ENCODE data around the gene DRAXIN. TPM values are rescaled to one million over a fixed set of nuclear protein-coding genes. Genes with fewer than 3 reads are reported as not detected.

Gene DRAXIN
- total RNA-seq, 1 experiment from 2014 or later = 5.5 TPM

GRCh38 chr1:11688506-11688905, 3.0 kb upstream of the DRAXIN start:
- ChIA-PET CTCF (no interaction called here), POLR2A (ENCODE audit: low non-redundant PET) (no interaction called here)
- peaks cover 49% of the 10 kb centered on the region for H3K4me1 ChIP-seq (ENCODE audit: insufficient read depth, low read length, poor library complexity, severe bottlenecking)
- no peak overlapping the region for H3K27ac ChIP-seq (ENCODE audit: low read depth, low read length, poor library complexity, severe bottlenecking)
- no peaks in the 10 kb centered on the region for H3K9me3 ChIP-seq (ENCODE audit: low read depth, low read length, poor library complexity, severe bottlenecking)
- H3K27me3 ChIP-seq (replicated peaks; ENCODE audit: insufficient read depth, low read depth, low read length, poor library complexity) = peaks cover 9% of the 10 kb centered on the region
- DNase-seq (ENCODE audit: low spot score) = no peak
- TF ChIP-seq CTCF (conservative IDR thresholded peaks at IDR 0.05; ENCODE audit: low read depth, low read length) = no peak
- TF ChIP-seq EZH2 (IDR thresholded peaks at IDR 0.05; ENCODE audit: borderline replicate concordance, low read depth, low read length, poor library complexity, severe bottlenecking) = no peak
- H3K36me3 ChIP-seq (ENCODE audit: insufficient read depth, low read length, poor library complexity, severe bottlenecking) = no peaks in the 10 kb centered on the region
- intact Hi-C loops (cut with micrococcal nuclease; ENCODE audit: unreplicated experiment) = no loop called here
- BruUV-seq (replicated peaks) = no TSS peak
- no peak overlapping the region for H3K4me3 ChIP-seq (ENCODE audit: low read depth, low read length, poor library complexity, severe bottlenecking)

- H3K9me3 ChIP-seq (ENCODE audit: low read depth, low read length, poor library complexity, severe bottlenecking) = no peaks in the 10 kb centered on the region
- H3K4me3 ChIP-seq (ENCODE audit: low read depth, low read length, poor library complexity, severe bottlenecking) = peak overlapping the region; percentile 61
- TF ChIP-seq CTCF (conservative IDR thresholded peaks at IDR 0.05; ENCODE audit: low read depth, low read length) (no peak), EZH2 (IDR thresholded peaks at IDR 0.05; ENCODE audit: borderline replicate concordance, low read depth, low read length, poor library complexity, severe bottlenecking) (no peak)
- H3K36me3 ChIP-seq (ENCODE audit: insufficient read depth, low read length, poor library complexity, severe bottlenecking) = no peaks in the 10 kb centered on the region
- DNase-seq (ENCODE audit: low spot score) = no peak
- peaks cover 29% of the 10 kb centered on the region for H3K4me1 ChIP-seq (ENCODE audit: insufficient read depth, low read length, poor library complexity, severe bottlenecking)
- ChIA-PET CTCF (interaction anchor here (0.7 to 1.3 kb wide), 2 partner anchors 20 to 27 kb away, joined by 3 to 6 read pairs; partner anchors contain the start of gene FBXO6), POLR2A (ENCODE audit: low non-redundant PET) (no interaction called here)
- H3K27ac ChIP-seq (ENCODE audit: low read depth, low read length, poor library complexity, severe bottlenecking) = no peak overlapping the region
- peaks cover 9% of the 10 kb centered on the region for H3K27me3 ChIP-seq (replicated peaks; ENCODE audit: insufficient read depth, low read depth, low read length, poor library complexity)
- intact Hi-C loops (cut with micrococcal nuclease; ENCODE audit: unreplicated experiment) = no loop called here
- BruUV-seq (replicated peaks) = no TSS peak
Measured at GRCh38 chr1:11690397-11691301, 861 bp upstream of the DRAXIN start.

- peak overlapping the region; percentile 61 for H3K4me3 ChIP-seq (ENCODE audit: low read depth, low read length, poor library complexity, severe bottlenecking)
- BruUV-seq (replicated peaks) = no TSS peak
- no peaks in the 10 kb centered on the region for H3K36me3 ChIP-seq (ENCODE audit: insufficient read depth, low read length, poor library complexity, severe bottlenecking)
- H3K4me1 ChIP-seq (ENCODE audit: insufficient read depth, low read length, poor library complexity, severe bottlenecking) = peaks cover 29% of the 10 kb centered on the region
- H3K27me3 ChIP-seq (replicated peaks; ENCODE audit: insufficient read depth, low read depth, low read length, poor library complexity) = peaks cover 9% of the 10 kb centered on the region
- no peaks in the 10 kb centered on the region for H3K9me3 ChIP-seq (ENCODE audit: low read depth, low read length, poor library complexity, severe bottlenecking)
- H3K27ac ChIP-seq (ENCODE audit: low read depth, low read length, poor library complexity, severe bottlenecking) = no peak overlapping the region
- intact Hi-C loops (cut with micrococcal nuclease; ENCODE audit: unreplicated experiment) = no loop called here
- ChIA-PET CTCF (no interaction called here), POLR2A (ENCODE audit: low non-redundant PET) (no interaction called here)
- TF ChIP-seq CTCF (conservative IDR thresholded peaks at IDR 0.05; ENCODE audit: low read depth, low read length) (no peak), EZH2 (IDR thresholded peaks at IDR 0.05; ENCODE audit: borderline replicate concordance, low read depth, low read length, poor library complexity, severe bottlenecking) (no peak)
- no peak for DNase-seq (ENCODE audit: low spot score)
Measured at GRCh38 chr1:11691928-11692711, 610 bp downstream of the DRAXIN start.
